ENCODE measurements around the gene CLDND2. TPM values are rescaled to one million over a fixed set of nuclear protein-coding genes. Genes with fewer than 3 reads are reported as not detected.

Gene CLDND2
- total and polyA plus RNA-seq, 8 donors = 0.88 to 4.3 (median 1.3) TPM; not detected in 5

DNA sequence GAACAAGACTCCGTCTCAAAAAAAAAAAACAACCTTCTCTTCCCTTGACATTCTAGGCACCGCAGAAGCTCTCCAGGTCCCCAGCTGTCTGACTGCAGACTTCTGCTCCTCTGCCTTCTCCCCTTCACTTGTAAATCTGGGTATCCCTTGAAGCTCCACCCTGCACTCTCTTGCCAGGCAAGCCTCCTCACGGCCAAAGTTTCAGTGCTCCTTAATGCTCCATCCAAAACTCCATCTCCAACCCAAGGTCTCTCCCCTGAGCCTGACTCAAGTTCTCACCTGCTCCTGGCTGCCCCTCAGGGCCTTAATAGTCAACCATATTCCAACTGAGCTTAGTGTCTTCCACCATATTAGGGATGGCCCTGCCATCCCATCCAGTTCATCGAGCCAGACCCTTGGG, 1.4 kb upstream of the CLDND2 start:
- intact Hi-C loops (cut with DNase I; ENCODE audit: low total_unique reads) = no loop called here
- WGBS, 5 donors = 67 to 77% (median 68%) methylated on average over 4 of the region's 4 CpGs
- no peak for TF ChIP-seq CTCF (IDR thresholded peaks at IDR 0.05)
- TF ChIP-seq POLR2A (IDR thresholded peaks at IDR 0.05) = no peak
- no peak for TF ChIP-seq POLR2AphosphoS5 (IDR thresholded peaks at IDR 0.05)
- TF ChIP-seq EP300 (IDR thresholded peaks at IDR 0.05) = no peak
- DNase-seq = no peak
- H3K9me3 ChIP-seq = no peaks in the 10 kb centered on the region
- peaks cover 4 to 24% (median 19%) of the 10 kb centered on the region in 4 donors for H3K4me1 ChIP-seq
- H3K27ac ChIP-seq = no peak overlapping the region
- no peak overlapping the region for H3K4me3 ChIP-seq
- H3K27me3 ChIP-seq = no peaks in the 10 kb centered on the region
- no peaks in the 10 kb centered on the region for H3K36me3 ChIP-seq

DNA sequence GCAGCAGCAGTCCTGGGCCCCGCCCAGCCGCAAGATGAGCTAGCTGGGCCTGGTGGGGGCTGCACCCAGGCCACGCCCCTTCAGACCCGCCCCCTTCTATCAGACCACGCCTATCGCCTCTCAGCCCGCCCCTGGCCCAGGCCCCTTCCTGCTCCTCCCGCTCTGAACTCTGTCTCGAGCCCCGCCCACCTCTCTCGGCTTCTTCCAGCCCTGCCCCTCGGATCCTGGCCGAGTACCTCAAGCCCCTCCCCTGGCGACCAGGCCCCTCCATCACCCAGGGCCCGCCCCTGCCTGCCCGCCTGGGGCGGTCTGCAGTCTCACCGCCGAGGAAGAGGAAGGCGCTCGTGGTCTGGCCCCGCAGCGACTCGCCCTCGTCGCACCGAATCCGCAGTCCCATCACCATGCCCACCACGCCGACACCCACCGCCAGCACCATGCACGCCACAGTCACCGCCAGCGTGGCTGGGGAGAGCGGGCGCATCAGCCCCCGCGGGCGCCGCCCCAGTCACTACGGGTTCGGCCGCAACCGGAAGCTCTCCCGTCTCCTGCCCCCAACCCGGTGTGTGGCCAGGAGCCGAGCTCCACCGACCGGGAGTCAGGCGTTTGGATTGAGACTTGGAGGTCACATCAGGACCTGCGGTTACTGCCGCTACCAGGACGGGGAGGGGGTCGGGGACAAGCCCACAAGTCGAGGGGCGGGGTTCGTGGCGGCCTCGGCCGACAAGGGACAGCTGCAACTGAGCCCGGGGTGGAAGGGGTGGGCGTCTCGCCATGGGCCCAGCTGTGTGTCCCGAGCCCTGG, 1.0 kb downstream of the CLDND2 start:
- Histone ChIP-seq H3K36me3 (no peaks in the 10 kb centered on the region), H3K27ac (peak overlapping the region; percentile 84 to 98 (median 93)), H3K4me1 (peaks cover 14 to 48% (median 42%) of the 10 kb centered on the region in 4 donors), H3K27me3 (no peaks in the 10 kb centered on the region), H3K4me3 (peak overlapping the region; percentile 72 to 85 (median 77)), H3K9me3 (no peaks in the 10 kb centered on the region)
- 0 to 2% (median 1%) methylated on average over 29 to 64 of the region's 64 CpGs for WGBS, 5 donors
- DNase-seq = peak; percentile 99
- TF ChIP-seq CTCF (IDR thresholded peaks at IDR 0.05) (no peak), POLR2A (IDR thresholded peaks at IDR 0.05) (peak in 1 of 4 donors; percentile 5), POLR2AphosphoS5 (IDR thresholded peaks at IDR 0.05) (peak in 2 of 3 donors; percentile 47 to 89), EP300 (IDR thresholded peaks at IDR 0.05) (no peak)
- intact Hi-C loops (cut with DNase I; ENCODE audit: low total_unique reads) = no loop called here

- Histone ChIP-seq H3K4me3 (peak overlapping the region; percentile 72 to 85 (median 77)), H3K4me1 (peaks cover 14 to 53% (median 48%) of the 10 kb centered on the region in 4 donors), H3K27me3 (no peaks in the 10 kb centered on the region), H3K27ac (peak overlapping the region; percentile 84 to 98 (median 93)), H3K36me3 (no peaks in the 10 kb centered on the region), H3K9me3 (no peaks in the 10 kb centered on the region)
- intact Hi-C loops (cut with DNase I; ENCODE audit: low total_unique reads) = no loop called here
- DNase-seq = no peak
- WGBS, 5 donors = 0 to 2% (median 1%) methylated on average over 10 to 15 of the region's 15 CpGs
- TF ChIP-seq CTCF (IDR thresholded peaks at IDR 0.05) (no peak), EP300 (IDR thresholded peaks at IDR 0.05) (no peak), POLR2AphosphoS5 (IDR thresholded peaks at IDR 0.05) (peak in 2 of 3 donors; percentile 97 to 98), POLR2A (IDR thresholded peaks at IDR 0.05) (peak in 2 of 4 donors; percentile 17 to 76)
Measured at GRCh38 chr19:51367255-51367564, 1.6 kb downstream of the CLDND2 start.

DNA sequence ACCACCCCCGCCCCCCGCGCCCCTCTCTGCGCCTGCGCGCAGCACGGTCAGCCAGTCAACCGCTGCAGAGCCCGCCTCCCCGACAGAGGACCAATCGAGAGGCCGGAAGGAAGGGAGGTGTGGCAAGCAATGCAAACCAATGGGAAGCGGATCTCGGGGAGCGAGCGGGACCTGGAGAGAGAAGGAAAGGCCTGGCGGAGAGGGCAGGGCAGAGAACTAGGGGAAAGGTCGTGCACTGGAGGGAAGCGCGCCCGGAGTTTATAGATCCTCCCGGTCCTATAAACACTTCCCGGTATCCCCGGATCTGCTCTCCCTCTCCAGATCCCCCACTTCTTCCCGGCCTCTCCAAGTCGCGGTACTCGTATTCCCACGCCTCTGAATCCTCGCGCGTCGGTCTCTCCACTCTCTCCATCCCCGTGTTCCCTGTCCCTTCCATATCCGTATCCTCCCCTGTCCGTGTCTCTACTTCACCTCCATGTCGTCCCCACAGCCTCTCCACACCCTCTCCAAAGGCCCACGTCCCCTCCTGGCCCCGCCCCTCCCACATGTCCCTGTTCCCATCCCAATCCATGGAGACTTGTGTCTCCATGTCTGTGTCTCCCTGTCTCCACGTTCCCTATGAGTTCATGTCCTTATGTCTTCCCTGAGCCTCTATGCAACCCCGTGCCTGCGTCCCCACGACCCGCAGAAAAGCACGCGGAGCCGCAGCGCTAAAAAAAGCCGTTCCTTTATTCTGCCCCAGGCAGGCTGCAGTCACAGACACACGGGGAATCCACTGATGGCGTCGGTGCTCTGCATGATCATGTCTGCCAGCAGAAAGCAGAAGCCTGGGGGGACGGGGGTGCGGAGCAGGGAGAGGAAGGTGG, 2.2 kb downstream of the CLDND2 start:
- Histone ChIP-seq H3K4me1 (peaks cover 14 to 53% (median 50%) of the 10 kb centered on the region in 4 donors), H3K4me3 (peak overlapping the region; percentile 72 to 85 (median 77)), H3K27ac (peak overlapping the region; percentile 85 to 98 (median 93)), H3K36me3 (no peaks in the 10 kb centered on the region), H3K27me3 (no peaks in the 10 kb centered on the region), H3K9me3 (no peaks in the 10 kb centered on the region)
- TF ChIP-seq EP300 (IDR thresholded peaks at IDR 0.05) = no peak
- peak; percentile 88 to 98 (median 94) for TF ChIP-seq POLR2AphosphoS5 (IDR thresholded peaks at IDR 0.05)
- TF ChIP-seq POLR2A (IDR thresholded peaks at IDR 0.05) = peak in 1 of 4 donors; percentile 83
- no peak for TF ChIP-seq CTCF (IDR thresholded peaks at IDR 0.05)
- DNase-seq = peak; percentile 98 to 99
- 0 to 1% (median 1%) methylated on average over 46 to 54 of the region's 54 CpGs for whole genome bisulfite sequencing, 5 donors
- intact Hi-C loops (cut with DNase I; ENCODE audit: low total_unique reads) = no loop called here

Measured in stomach (tissue), 9 donors.